Loucy (cell line): ENCODE results near the gene ALKBH7.

Experiments used
- H2AFZ ChIP-seq: fragments of 200-600 bp; sonication (generic); 2 replicates; pipeline ENCODE4 v1.6.0; 2016; ENCODE audit warnings: antibody characterized with exemption, mild to moderate bottlenecking, low read length, moderate library complexity
- H3F3A ChIP-seq: fragments of 200-600 bp; 2 replicates; pipeline ENCODE4 v1.6.0; 2016; ENCODE audit warnings: antibody characterized with exemption, low read depth, mild to moderate bottlenecking
- H3K27me3 ChIP-seq: fragments of 200-600 bp; sonication (generic); 2 replicates; pipeline ENCODE4 v1.6.1; 2014; ENCODE audit warnings: low read length, mild to moderate bottlenecking; ENCODE audit not compliant: insufficient read depth, poor library complexity, severe bottlenecking
- H3K36me3 ChIP-seq: fragments of 200-600 bp; sonication (generic); 2 replicates; pipeline ENCODE4 v1.6.1; 2016; ENCODE audit warnings: low read length; ENCODE audit not compliant: insufficient read depth
- H3K4me1 ChIP-seq: fragments of 200-600 bp; sonication (generic); 2 replicates; pipeline ENCODE4 v1.5.1; 2014; ENCODE audit warnings: low read length, mild to moderate bottlenecking; ENCODE audit not compliant: insufficient read depth, poor library complexity, severe bottlenecking
- H3K4me2 ChIP-seq: fragments of 200-600 bp; sonication (generic); 2 replicates; pipeline ENCODE4 v1.6.0; 2014; ENCODE audit warnings: antibody characterized with exemption, low read length, low read depth, mild to moderate bottlenecking; ENCODE audit not compliant: poor library complexity, severe bottlenecking
- H3K4me3 ChIP-seq: fragments of 200-600 bp; sonication (generic); 2 replicates; pipeline ENCODE4 v1.5.1; 2014; ENCODE audit warnings: low read length, mild to moderate bottlenecking, mixed read lengths; ENCODE audit not compliant: poor library complexity, severe bottlenecking
- H3K79me2 ChIP-seq: fragments of 200-600 bp; sonication (generic); 2 replicates; pipeline ENCODE4 v1.6.1; 2014; ENCODE audit warnings: low read length; ENCODE audit not compliant: insufficient read depth
- H3K9ac ChIP-seq: fragments of 200-600 bp; sonication (generic); 2 replicates; pipeline ENCODE4 v1.6.0; 2014; ENCODE audit warnings: mild to moderate bottlenecking, low read depth, low read length, moderate library complexity; ENCODE audit not compliant: poor library complexity, severe bottlenecking
- H3K9me2 ChIP-seq: fragments of 200-600 bp; sonication (generic); replicated peaks from 2 replicates; pipeline ENCODE4 v1.6.1; 2016; ENCODE audit warnings: low read depth, low read length, mixed read lengths
- H3K9me3 ChIP-seq: fragments of 200-600 bp; sonication (generic); 2 replicates; pipeline ENCODE4 v1.6.1; 2014; ENCODE audit warnings: mild to moderate bottlenecking, antibody characterized with exemption, low read length, low read depth; ENCODE audit not compliant: insufficient read depth
- H4K20me1 ChIP-seq: fragments of 200-600 bp; sonication (generic); 2 replicates; pipeline ENCODE4 v1.6.0; 2014; ENCODE audit warnings: antibody characterized with exemption, low read length, mild to moderate bottlenecking; ENCODE audit not compliant: insufficient read depth, poor library complexity, severe bottlenecking
- EZH2phosphoT487 ChIP-seq: fragments of 200-600 bp; IDR thresholded peaks from 2 replicates; pipeline ENCODE4 v1.6.1; 2018; ENCODE audit warnings: antibody characterized with exemption, mild to moderate bottlenecking, moderate library complexity, borderline replicate concordance
- TF ChIP-seq, protein P1 (sequence below): fragments of 200-600 bp; sonication (generic); conservative IDR thresholded peaks from 2 replicates; pipeline ENCODE4 v1.5.1; 2014; ENCODE audit warnings: mild to moderate bottlenecking, antibody characterized with exemption, low read length

ALKBH7 gene

DNA sequence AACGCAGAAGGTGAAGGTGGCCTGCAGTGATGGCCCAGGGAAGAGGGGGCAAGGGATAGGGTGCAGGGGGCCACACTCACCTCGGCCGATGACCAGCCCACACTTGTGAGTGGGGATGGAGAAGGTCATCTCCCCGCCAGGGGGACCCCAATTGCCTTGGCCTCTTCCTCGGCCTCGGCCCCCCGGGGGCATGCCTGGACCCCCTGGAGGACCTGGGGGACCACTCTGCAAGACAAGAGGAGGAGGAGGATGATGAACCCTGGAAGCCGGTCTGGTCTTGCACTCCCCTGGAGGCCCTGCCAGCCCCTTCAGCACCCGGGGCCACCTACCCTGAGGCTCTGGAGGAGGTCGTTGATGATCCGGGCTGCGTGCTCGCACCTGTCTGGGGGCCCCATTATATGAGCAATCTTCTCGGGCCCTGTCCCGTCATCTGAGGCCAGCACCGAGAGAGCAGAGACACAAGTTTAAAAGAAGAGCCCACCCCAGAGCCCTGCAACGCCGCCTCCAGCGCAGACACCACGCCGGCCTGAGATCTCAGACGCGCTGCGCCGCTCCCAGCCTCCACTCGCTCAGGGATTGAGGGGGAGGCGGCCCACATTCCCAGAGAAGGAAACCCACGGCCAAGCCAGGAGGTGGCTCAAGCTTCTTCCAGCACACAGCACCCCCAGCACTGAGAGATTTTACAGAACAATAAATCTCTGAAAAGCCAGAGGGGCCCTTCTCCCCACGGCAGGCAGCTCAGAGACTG is 44.2 kb downstream of the ALKBH7 start:
- H3K79me2 ChIP-seq, result peaks cover 46% of the 10 kb centered on the region
- no peak overlapping the region for H3K4me3 ChIP-seq
- no peak overlapping the region for H2AFZ ChIP-seq
- no peaks in the 10 kb centered on the region for H3K9me2 ChIP-seq
- H3K4me1 ChIP-seq, result peaks cover 3% of the 10 kb centered on the region
- TF ChIP-seq, protein P1, sequence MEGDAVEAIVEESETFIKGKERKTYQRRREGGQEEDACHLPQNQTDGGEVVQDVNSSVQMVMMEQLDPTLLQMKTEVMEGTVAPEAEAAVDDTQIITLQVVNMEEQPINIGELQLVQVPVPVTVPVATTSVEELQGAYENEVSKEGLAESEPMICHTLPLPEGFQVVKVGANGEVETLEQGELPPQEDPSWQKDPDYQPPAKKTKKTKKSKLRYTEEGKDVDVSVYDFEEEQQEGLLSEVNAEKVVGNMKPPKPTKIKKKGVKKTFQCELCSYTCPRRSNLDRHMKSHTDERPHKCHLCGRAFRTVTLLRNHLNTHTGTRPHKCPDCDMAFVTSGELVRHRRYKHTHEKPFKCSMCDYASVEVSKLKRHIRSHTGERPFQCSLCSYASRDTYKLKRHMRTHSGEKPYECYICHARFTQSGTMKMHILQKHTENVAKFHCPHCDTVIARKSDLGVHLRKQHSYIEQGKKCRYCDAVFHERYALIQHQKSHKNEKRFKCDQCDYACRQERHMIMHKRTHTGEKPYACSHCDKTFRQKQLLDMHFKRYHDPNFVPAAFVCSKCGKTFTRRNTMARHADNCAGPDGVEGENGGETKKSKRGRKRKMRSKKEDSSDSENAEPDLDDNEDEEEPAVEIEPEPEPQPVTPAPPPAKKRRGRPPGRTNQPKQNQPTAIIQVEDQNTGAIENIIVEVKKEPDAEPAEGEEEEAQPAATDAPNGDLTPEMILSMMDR, result no peak
- TF ChIP-seq EZH2phosphoT487, result no peak
- H3K27me3 ChIP-seq, result no peaks in the 10 kb centered on the region
- H3K9me3 ChIP-seq, result no peaks in the 10 kb centered on the region
- no peaks in the 10 kb centered on the region for H3F3A ChIP-seq
- no peak overlapping the region for H3K4me2 ChIP-seq
- H4K20me1 ChIP-seq, result peaks cover 74% of the 10 kb centered on the region
- H3K36me3 ChIP-seq, result peaks cover 86% of the 10 kb centered on the region
- no peak overlapping the region for H3K9ac ChIP-seq

DNA sequence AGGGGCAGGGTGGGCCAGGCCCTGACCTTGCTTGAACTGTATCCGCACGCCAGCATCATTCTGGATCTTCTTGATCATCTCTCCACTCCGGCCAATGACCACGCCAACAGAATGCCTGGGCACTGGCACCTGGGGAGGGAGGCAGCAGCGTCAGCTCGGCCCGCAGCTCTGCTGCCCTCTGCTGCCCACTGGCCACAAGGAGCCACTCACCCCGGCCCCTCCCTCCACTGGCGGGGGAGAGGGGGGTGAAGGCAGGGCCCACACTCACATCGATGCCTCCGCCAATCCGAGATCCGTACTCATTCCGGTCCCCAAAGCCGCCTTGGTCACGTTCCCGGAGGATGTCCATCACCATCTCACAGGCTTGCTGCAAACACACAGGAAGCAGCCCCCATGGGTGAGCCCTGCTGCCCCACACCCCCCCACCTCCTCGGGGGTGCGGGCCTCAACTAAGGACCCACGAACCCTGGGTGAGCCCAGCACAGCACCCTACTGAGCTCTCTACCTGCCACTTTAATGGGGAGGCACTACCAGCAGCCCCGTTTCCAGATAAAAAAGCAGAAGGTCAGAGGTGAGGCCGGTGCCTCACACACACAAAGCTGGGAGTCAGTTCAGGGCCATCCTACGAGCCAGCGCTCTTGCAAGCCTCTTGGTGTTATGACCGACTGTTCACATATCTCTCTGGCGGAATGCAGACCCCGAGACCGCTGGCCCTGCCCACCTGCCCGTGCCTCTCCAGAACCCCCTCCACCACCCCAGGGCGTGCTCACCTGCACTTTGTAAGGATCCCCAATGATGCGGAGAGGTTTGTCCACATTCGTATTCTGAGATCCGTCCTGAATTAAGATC is 45.3 kb downstream of the ALKBH7 start:
- peaks cover 12% of the 10 kb centered on the region for H3K4me1 ChIP-seq
- TF ChIP-seq, protein P1, result peak; percentile 34; the same call in 1 of the 2 replicates
- no peak for TF ChIP-seq EZH2phosphoT487
- peaks cover 82% of the 10 kb centered on the region for H3K36me3 ChIP-seq
- H3K27me3 ChIP-seq, result no peaks in the 10 kb centered on the region
- H3K9ac ChIP-seq, result no peak overlapping the region
- no peaks in the 10 kb centered on the region for H3K9me2 ChIP-seq
- no peaks in the 10 kb centered on the region for H3K9me3 ChIP-seq
- H2AFZ ChIP-seq, result no peak overlapping the region
- no peak overlapping the region for H3K4me3 ChIP-seq
- no peaks in the 10 kb centered on the region for H3F3A ChIP-seq
- peaks cover 57% of the 10 kb centered on the region for H3K79me2 ChIP-seq
- H3K4me2 ChIP-seq, result no peak overlapping the region
- H4K20me1 ChIP-seq, result peaks cover 80% of the 10 kb centered on the region

DNA sequence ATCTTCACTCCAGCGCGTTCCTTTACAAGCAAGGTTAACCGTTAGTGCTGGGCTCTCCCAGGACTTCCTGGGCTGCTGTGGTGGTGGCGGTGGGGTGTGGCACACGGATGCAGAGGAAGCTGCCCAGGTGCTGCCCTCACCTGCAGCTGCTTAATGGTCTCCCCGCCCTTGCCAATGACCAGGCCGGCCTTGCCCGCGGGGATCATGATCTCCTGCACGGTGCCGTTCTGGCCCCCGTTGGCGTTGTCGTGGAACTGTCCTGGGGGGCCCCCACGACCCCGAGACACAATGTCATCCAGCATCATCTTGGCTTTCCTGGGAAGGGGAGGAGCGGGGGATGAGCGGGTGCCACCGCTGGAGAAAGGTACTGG is 46.0 kb downstream of the ALKBH7 start:
- Histone ChIP-seq H3K9me3 (no peaks in the 10 kb centered on the region), H3K4me2 (no peak overlapping the region), H3K27me3 (no peaks in the 10 kb centered on the region), H3K36me3 (peaks cover 77% of the 10 kb centered on the region), H3K4me3 (no peak overlapping the region), H4K20me1 (peaks cover 81% of the 10 kb centered on the region), H2AFZ (no peak overlapping the region), H3K79me2 (peaks cover 63% of the 10 kb centered on the region), H3K9ac (no peak overlapping the region), H3F3A (no peaks in the 10 kb centered on the region), H3K9me2 (no peaks in the 10 kb centered on the region), H3K4me1 (peaks cover 18% of the 10 kb centered on the region)
- TF ChIP-seq EZH2phosphoT487, result no peak
- TF ChIP-seq, protein P1, result no peak
